Measurements from ENCODE around the gene OSTM1.
A peak's percentile ranks its signal among the peaks of the same experiment; 100 is the strongest.

OSTM1 gene, protein sequence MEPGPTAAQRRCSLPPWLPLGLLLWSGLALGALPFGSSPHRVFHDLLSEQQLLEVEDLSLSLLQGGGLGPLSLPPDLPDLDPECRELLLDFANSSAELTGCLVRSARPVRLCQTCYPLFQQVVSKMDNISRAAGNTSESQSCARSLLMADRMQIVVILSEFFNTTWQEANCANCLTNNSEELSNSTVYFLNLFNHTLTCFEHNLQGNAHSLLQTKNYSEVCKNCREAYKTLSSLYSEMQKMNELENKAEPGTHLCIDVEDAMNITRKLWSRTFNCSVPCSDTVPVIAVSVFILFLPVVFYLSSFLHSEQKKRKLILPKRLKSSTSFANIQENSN

GRCh38 chr6:108074359-108075144 lies at the start of gene OSTM1:
Gene OSTM1, minus strand, starts transcription at chr6:108074741. Its CDS starts 90 bp downstream, at chr6:108074651.
- Mint-ChIP-seq H3K27me3 (peaks cover 9% of the 10 kb centered on the region), H3K4me1 (ENCODE audit: low read depth) (peaks cover 16% of the 10 kb centered on the region), H3K4me3 (peak within 1 kb of the TSS; percentile 80), H3K36me3 (ENCODE audit: low read depth) (peaks cover 7% of the 10 kb centered on the region), H3K9me3 (no peaks in the 10 kb centered on the region), H3K27ac (peak within 1 kb of the TSS; percentile 85)
- intact Hi-C loops (cut with micrococcal nuclease): loop anchor here (5.0 kb wide), 1 partner anchor 38 kb away; no protein-coding TSS in a partner anchor

GRCh38 chr6:108123946-108124345 lies 49.4 kb upstream of the OSTM1 start:
- H3K9me3 Mint-ChIP-seq: no peaks in the 10 kb centered on the region
- H3K4me3 Mint-ChIP-seq: no peak overlapping the region
- intact Hi-C loops (cut with micrococcal nuclease): no loop called here
- peaks cover 8% of the 10 kb centered on the region for H3K4me1 Mint-ChIP-seq (ENCODE audit: low read depth)
- no peaks in the 10 kb centered on the region for H3K36me3 Mint-ChIP-seq (ENCODE audit: low read depth)
- no peak overlapping the region for H3K27ac Mint-ChIP-seq
- peaks cover 96% of the 10 kb centered on the region for H3K27me3 Mint-ChIP-seq

DNA sequence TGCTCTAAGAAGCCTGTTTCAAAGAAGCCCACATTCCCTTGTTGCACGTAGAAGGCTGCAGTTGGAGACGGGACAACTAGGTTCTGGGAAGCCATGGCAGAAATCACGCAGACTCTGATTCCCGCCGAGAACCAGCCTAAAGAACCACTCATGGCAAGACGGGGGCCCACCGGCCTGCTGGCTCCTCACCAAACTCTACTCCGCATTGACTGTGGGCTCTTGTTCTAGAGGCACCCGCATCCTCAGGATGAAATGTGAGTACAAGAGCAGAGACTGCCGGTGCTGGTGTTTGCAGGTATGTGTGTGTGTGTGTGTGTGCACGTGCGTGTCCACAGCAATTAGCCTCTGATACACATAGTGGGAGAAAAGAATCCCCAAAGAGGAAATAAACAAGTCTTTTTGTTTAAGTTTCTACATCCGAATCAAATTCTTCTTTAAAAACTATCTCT lies 49.0 kb upstream of the OSTM1 start:
- H3K9me3 Mint-ChIP-seq: no peaks in the 10 kb centered on the region
- H3K27ac Mint-ChIP-seq: no peak overlapping the region
- intact Hi-C loops (cut with micrococcal nuclease): no loop called here

GRCh38 chr6:108121612-108122011 lies 47.1 kb upstream of the OSTM1 start:
- Mint-ChIP-seq H3K9me3 (no peaks in the 10 kb centered on the region), H3K4me3 (no peak overlapping the region), H3K27me3 (peaks cover 96% of the 10 kb centered on the region), H3K4me1 (ENCODE audit: low read depth) (peaks cover 26% of the 10 kb centered on the region), H3K27ac (no peak overlapping the region), H3K36me3 (ENCODE audit: low read depth) (no peaks in the 10 kb centered on the region)
- intact Hi-C loops (cut with micrococcal nuclease): no loop called here

More for the DNA sequence above, 49.0 kb upstream of the OSTM1 start:
- peaks cover 11% of the 10 kb centered on the region for H3K4me1 Mint-ChIP-seq (ENCODE audit: low read depth)
- H3K36me3 Mint-ChIP-seq (ENCODE audit: low read depth): no peaks in the 10 kb centered on the region
- H3K4me3 Mint-ChIP-seq: no peak overlapping the region
- peaks cover 96% of the 10 kb centered on the region for H3K27me3 Mint-ChIP-seq

- H3K4me3 Mint-ChIP-seq: no peak overlapping the region
- no peaks in the 10 kb centered on the region for H3K9me3 Mint-ChIP-seq
- peaks cover 33% of the 10 kb centered on the region for H3K4me1 Mint-ChIP-seq (ENCODE audit: low read depth)
- intact Hi-C loops (cut with micrococcal nuclease): no loop called here
- H3K36me3 Mint-ChIP-seq (ENCODE audit: low read depth): no peaks in the 10 kb centered on the region
- H3K27me3 Mint-ChIP-seq: peaks cover 95% of the 10 kb centered on the region
- no peak overlapping the region for H3K27ac Mint-ChIP-seq
Measured at GRCh38 chr6:108120311-108120710, 45.8 kb upstream of the OSTM1 start.

GRCh38 chr6:108119769-108120141 lies 45.2 kb upstream of the OSTM1 start:
- Mint-ChIP-seq H3K4me3 (peak overlapping the region; percentile 52), H3K9me3 (no peaks in the 10 kb centered on the region), H3K27ac (no peak overlapping the region), H3K27me3 (peaks cover 95% of the 10 kb centered on the region), H3K36me3 (ENCODE audit: low read depth) (no peaks in the 10 kb centered on the region), H3K4me1 (ENCODE audit: low read depth) (peaks cover 39% of the 10 kb centered on the region)
- intact Hi-C loops (cut with micrococcal nuclease): loop anchor here (5.0 kb wide), 1 partner anchor 48 kb away; the partner anchor contains the start of gene NR2E1

GRCh38 chr6:108118810-108119768 lies 44.5 kb upstream of the OSTM1 start:
- Mint-ChIP-seq H3K4me3 (peak overlapping the region; percentile 65), H3K27ac (no peak overlapping the region), H3K27me3 (peaks cover 92% of the 10 kb centered on the region), H3K4me1 (ENCODE audit: low read depth) (peaks cover 45% of the 10 kb centered on the region), H3K9me3 (no peaks in the 10 kb centered on the region), H3K36me3 (ENCODE audit: low read depth) (no peaks in the 10 kb centered on the region)
- intact Hi-C loops (cut with micrococcal nuclease): loop anchor here (5.0 kb wide), 1 partner anchor 48 kb away; the partner anchor contains the start of gene NR2E1

DNA sequence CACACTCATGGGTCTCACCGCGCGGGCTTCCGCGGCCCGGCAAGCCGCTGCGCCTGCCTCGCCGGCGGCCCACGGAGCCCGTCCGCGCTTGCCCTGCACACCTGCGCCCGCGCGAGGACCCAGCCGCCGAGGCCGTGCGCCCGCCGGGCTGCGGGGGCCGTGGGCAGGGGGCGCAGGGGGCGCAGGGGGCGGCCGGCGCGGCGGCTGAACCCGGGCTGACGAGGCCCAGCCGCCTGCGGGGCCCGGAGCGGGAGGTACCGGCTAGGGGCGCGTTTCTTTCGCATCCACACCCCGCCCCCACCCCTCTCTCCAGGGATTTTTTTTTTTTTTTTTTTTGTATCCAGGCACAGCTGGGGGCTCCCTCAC lies 43.8 kb upstream of the OSTM1 start:
- intact Hi-C loops (cut with micrococcal nuclease): loop anchor here (5.0 kb wide), 1 partner anchor 49 kb away; the partner anchor contains the start of gene NR2E1
- Mint-ChIP-seq H3K27me3 (peaks cover 92% of the 10 kb centered on the region), H3K4me1 (ENCODE audit: low read depth) (peaks cover 53% of the 10 kb centered on the region), H3K4me3 (peak overlapping the region; percentile 69), H3K9me3 (no peaks in the 10 kb centered on the region), H3K27ac (no peak overlapping the region), H3K36me3 (ENCODE audit: low read depth) (no peaks in the 10 kb centered on the region)

GRCh38 chr6:108117427-108118358 lies 43.2 kb upstream of the OSTM1 start:
- Mint-ChIP-seq H3K27me3 (peaks cover 92% of the 10 kb centered on the region), H3K27ac (no peak overlapping the region), H3K9me3 (no peaks in the 10 kb centered on the region), H3K4me3 (peak overlapping the region; percentile 69), H3K36me3 (ENCODE audit: low read depth) (no peaks in the 10 kb centered on the region), H3K4me1 (ENCODE audit: low read depth) (peaks cover 56% of the 10 kb centered on the region)
- intact Hi-C loops (cut with micrococcal nuclease): loop anchor here (5.0 kb wide), 1 partner anchor 50 kb away; the partner anchor contains the start of gene NR2E1

GRCh38 chr6:108116546-108117426 lies 42.2 kb upstream of the OSTM1 start:
- intact Hi-C loops (cut with micrococcal nuclease): loop anchor here (5.0 kb wide), 1 partner anchor 51 kb away; the partner anchor contains the start of gene NR2E1
- no peaks in the 10 kb centered on the region for H3K9me3 Mint-ChIP-seq
- peak overlapping the region; percentile 69 for H3K4me3 Mint-ChIP-seq
- no peaks in the 10 kb centered on the region for H3K36me3 Mint-ChIP-seq (ENCODE audit: low read depth)
- H3K27ac Mint-ChIP-seq: no peak overlapping the region
- H3K27me3 Mint-ChIP-seq: peaks cover 93% of the 10 kb centered on the region
- peaks cover 56% of the 10 kb centered on the region for H3K4me1 Mint-ChIP-seq (ENCODE audit: low read depth)

DNA sequence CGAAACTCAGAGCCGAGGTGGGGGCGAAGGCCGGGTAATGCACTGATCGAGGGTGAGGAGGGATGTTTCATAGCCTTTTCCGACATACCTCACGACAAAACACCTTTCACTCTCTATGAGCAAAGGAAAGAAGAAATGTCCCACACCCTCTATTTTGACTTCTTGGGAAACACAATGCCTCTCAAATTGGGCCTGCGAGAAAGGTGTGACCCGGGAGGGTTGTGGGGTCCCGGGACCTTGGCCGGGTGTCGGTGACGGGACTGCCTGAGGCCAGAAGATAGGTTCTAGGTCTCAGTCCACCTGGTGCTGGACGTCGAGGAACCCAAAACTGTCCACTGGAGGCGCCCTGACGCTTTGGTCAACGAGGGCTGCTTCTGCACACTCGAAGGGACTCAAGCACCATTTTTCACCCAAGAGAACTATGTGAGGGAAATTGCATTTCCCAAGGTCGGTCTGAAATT lies 41.1 kb upstream of the OSTM1 start:
- Mint-ChIP-seq H3K27ac (no peak overlapping the region), H3K4me1 (ENCODE audit: low read depth) (peaks cover 56% of the 10 kb centered on the region)
- intact Hi-C loops (cut with micrococcal nuclease): loop anchor here (2.0 to 5.0 kb wide), 2 partner anchors 52 to 145 kb away; partner anchors contain the start of genes NR2E1 and SNX3

More for the DNA sequence above, 41.1 kb upstream of the OSTM1 start:
- H3K4me3 Mint-ChIP-seq: peak overlapping the region; percentile 82
- H3K27me3 Mint-ChIP-seq: peaks cover 91% of the 10 kb centered on the region
- H3K36me3 Mint-ChIP-seq (ENCODE audit: low read depth): no peaks in the 10 kb centered on the region
- H3K9me3 Mint-ChIP-seq: no peaks in the 10 kb centered on the region

Data from dendritic cell treated with granulocyte-macrophage colony-stimulating factor and Interleukin-4, amounts not matched to agents 40 ng/mL and 50 ng/mL, for 4 days (primary cell).